HG03159 (cell line): ENCODE data around the gene PAK4.

Experiments used
- ATAC-seq: cut with Tn5 transposase; IDR thresholded peaks from one replicate; pipeline ENCODE4 v1.9.1; 2021; ENCODE audit warnings: mild to moderate bottlenecking, moderate library complexity; ENCODE audit not compliant: unreplicated experiment

PAK4 gene

GRCh38 chr19:39175564-39175963 lies 50.0 kb downstream of the PAK4 start:
- no peak for ATAC-seq

GRCh38 chr19:39177110-39177699 lies 51.6 kb downstream of the PAK4 start:
- no peak for ATAC-seq

- ATAC-seq, result no peak
Measured at GRCh38 chr19:39177736-39178135, 52.1 kb downstream of the PAK4 start.

- no peak for ATAC-seq
Measured at GRCh38 chr19:39178296-39179006, 52.9 kb downstream of the PAK4 start.

GRCh38 chr19:39179754-39180153 lies 54.2 kb downstream of the PAK4 start:
- no peak for ATAC-seq

- ATAC-seq, result no peak
Measured at GRCh38 chr19:39180749-39181148, 55.2 kb downstream of the PAK4 start.

- no peak for ATAC-seq
Measured at GRCh38 chr19:39181500-39182173, 56.1 kb downstream of the PAK4 start.

GRCh38 chr19:39182174-39182505 lies 56.6 kb downstream of the PAK4 start:
- ATAC-seq, result no peak

- ATAC-seq, result no peak
Measured at GRCh38 chr19:39183104-39183503, 57.5 kb downstream of the PAK4 start.

GRCh38 chr19:39186391-39186790 lies 60.8 kb downstream of the PAK4 start:
- ATAC-seq, result no peak

GRCh38 chr19:39187552-39187943 lies 62.0 kb downstream of the PAK4 start:
- ATAC-seq, result no peak

- ATAC-seq, result no peak
Measured at GRCh38 chr19:39188960-39189359, 63.4 kb downstream of the PAK4 start.

- no peak for ATAC-seq
Measured at GRCh38 chr19:39190768-39191167, 65.2 kb downstream of the PAK4 start.

GRCh38 chr19:39192846-39193245 lies 67.3 kb downstream of the PAK4 start:
- no peak for ATAC-seq

- no peak for ATAC-seq
Measured at GRCh38 chr19:39193803-39194202, 68.2 kb downstream of the PAK4 start.

- ATAC-seq, result no peak
Measured at GRCh38 chr19:39194832-39195542, 69.4 kb downstream of the PAK4 start.

- ATAC-seq, result no peak
Measured at GRCh38 chr19:39195755-39196154, 70.2 kb downstream of the PAK4 start.

- no peak for ATAC-seq
Measured at GRCh38 chr19:39196320-39196719, 70.7 kb downstream of the PAK4 start.

GRCh38 chr19:39196860-39197562 lies 71.4 kb downstream of the PAK4 start, which contains the start of gene NCCRP1:
NCCRP1 (plus strand) TSS chr19:39196964; CDS start chr19:39196983, 19 bp downstream.
- ATAC-seq, result no peak

GRCh38 chr19:39197808-39198207 lies 72.2 kb downstream of the PAK4 start:
- no peak for ATAC-seq

GRCh38 chr19:39199025-39199424 lies 73.4 kb downstream of the PAK4 start:
- ATAC-seq, result no peak
